ENCODE measurements around the gene MSRB3. TPM values are rescaled to one million over a fixed set of nuclear protein-coding genes. Genes with fewer than 3 reads are reported as not detected.
A peak's percentile ranks its signal among the peaks of the same experiment; 100 is the strongest.

Gene MSRB3
- total RNA-seq, 1 donor from 2014 or later, result 1.6 TPM

GRCh38 chr12:65488197-65488596, 209.7 kb downstream of the MSRB3 start:
- Histone ChIP-seq H3K36me3 (ENCODE audit: control insufficient read depth, insufficient read depth, low read length) (no peaks in the 10 kb centered on the region), H3K27me3 (ENCODE audit: control insufficient read depth, insufficient read depth, low read length) (no peaks in the 10 kb centered on the region), H3K4me3 (ENCODE audit: low read depth, low read length) (no peak overlapping the region)
- TF ChIP-seq CTCF (IDR thresholded peaks at IDR 0.05; ENCODE audit: insufficient read depth, low read length, severe bottlenecking), result no peak
- DNase-seq (ENCODE audit: low read depth), result no peak
- no peak for FAIRE-seq

GRCh38 chr12:65490250-65490649, 211.8 kb downstream of the MSRB3 start:
- Histone ChIP-seq H3K36me3 (ENCODE audit: control insufficient read depth, insufficient read depth, low read length) (no peaks in the 10 kb centered on the region), H3K4me3 (ENCODE audit: low read depth, low read length) (no peak overlapping the region), H3K27me3 (ENCODE audit: control insufficient read depth, insufficient read depth, low read length) (no peaks in the 10 kb centered on the region)
- DNase-seq (ENCODE audit: low read depth), result no peak
- FAIRE-seq, result no peak
- TF ChIP-seq CTCF (IDR thresholded peaks at IDR 0.05; ENCODE audit: insufficient read depth, low read length, severe bottlenecking), result no peak

GRCh38 chr12:65492998-65493912, 214.8 kb downstream of the MSRB3 start:
- H3K4me3 ChIP-seq (ENCODE audit: low read depth, low read length), result no peak overlapping the region
- no peak for TF ChIP-seq CTCF (IDR thresholded peaks at IDR 0.05; ENCODE audit: insufficient read depth, low read length, severe bottlenecking)
- DNase-seq (ENCODE audit: low read depth) (no peak), FAIRE-seq (no peak)
- H3K36me3 ChIP-seq (ENCODE audit: control insufficient read depth, insufficient read depth, low read length), result no peaks in the 10 kb centered on the region
- H3K27me3 ChIP-seq (ENCODE audit: control insufficient read depth, insufficient read depth, low read length), result no peaks in the 10 kb centered on the region

- H3K27me3 ChIP-seq (ENCODE audit: control insufficient read depth, insufficient read depth, low read length), result no peaks in the 10 kb centered on the region
- H3K4me3 ChIP-seq (ENCODE audit: low read depth, low read length), result no peak overlapping the region
- H3K36me3 ChIP-seq (ENCODE audit: control insufficient read depth, insufficient read depth, low read length), result no peaks in the 10 kb centered on the region
- no peak for TF ChIP-seq CTCF (IDR thresholded peaks at IDR 0.05; ENCODE audit: insufficient read depth, low read length, severe bottlenecking)
- FAIRE-seq, result no peak
- no peak for DNase-seq (ENCODE audit: low read depth)
Observed at GRCh38 chr12:65493913-65494245, 215.4 kb downstream of the MSRB3 start.

- DNase-seq (ENCODE audit: low read depth) (no peak), FAIRE-seq (no peak)
- Histone ChIP-seq H3K36me3 (ENCODE audit: control insufficient read depth, insufficient read depth, low read length) (no peaks in the 10 kb centered on the region), H3K4me3 (ENCODE audit: low read depth, low read length) (no peak overlapping the region), H3K27me3 (ENCODE audit: control insufficient read depth, insufficient read depth, low read length) (no peaks in the 10 kb centered on the region)
- no peak for TF ChIP-seq CTCF (IDR thresholded peaks at IDR 0.05; ENCODE audit: insufficient read depth, low read length, severe bottlenecking)
Observed at GRCh38 chr12:65494537-65494936, 216.1 kb downstream of the MSRB3 start.

GRCh38 chr12:65495233-65495632, 216.8 kb downstream of the MSRB3 start:
- no peak overlapping the region for H3K4me3 ChIP-seq (ENCODE audit: low read depth, low read length)
- H3K36me3 ChIP-seq (ENCODE audit: control insufficient read depth, insufficient read depth, low read length), result no peaks in the 10 kb centered on the region
- no peak for TF ChIP-seq CTCF (IDR thresholded peaks at IDR 0.05; ENCODE audit: insufficient read depth, low read length, severe bottlenecking)
- H3K27me3 ChIP-seq (ENCODE audit: control insufficient read depth, insufficient read depth, low read length), result no peaks in the 10 kb centered on the region
- peak; percentile 13 for FAIRE-seq
- DNase-seq (ENCODE audit: low read depth), result peak; percentile 69
